Right lobe of liver (tissue), 4 donors: ENCODE results near the gene SLC13A4.

Experiments
- CTCF ChIP-seq, 4 donors: fragments of 200-600 bp in 3 of 4; fragments of 450-650 bp in 1 of 4; IDR thresholded peaks; one replicate each; pipeline versions ENCODE4 v1.5.1 to v1.8.0; 2016 to 2022; ENCODE audit warnings: antibody characterized with exemption in 4 of 4, mild to moderate bottlenecking in 2 of 4
- POLR2A ChIP-seq: fragments of 450-650 bp; IDR thresholded peaks from one replicate; pipeline ENCODE4 v1.6.1; 2017; ENCODE audit warnings: antibody characterized with exemption, mild to moderate bottlenecking
- donor health status: DM: no; HTN: no; CAD: no.
- donor health status: DM: no; HTN: no; CAD: no.
- donor health status: DM: no; HTN: yes; CAD: no.

GRCh38 chr7:135756191-135756590 is 28.2 kb upstream of the SLC13A4 start:
- TF ChIP-seq CTCF (IDR thresholded peaks at IDR 0.05), result no peak
- TF ChIP-seq POLR2A, result no peak
